Stimulated activated CD4-positive, alpha-beta T cell treated with anti-CD3 and anti-CD28 coated beads, Interleukin-2, amount 100 ng/mL, for 4 hours (primary cell): ENCODE results near the gene LGALS9.
"Not testable (repeated sequence)": the region's sequence is repeated elsewhere in the genome, so short reads cannot be mapped to it uniquely, and the experiment has no call there.

Source experiments
- DNase-seq: peaks from one replicate; pipeline ENCODE4 v3.0.0-alpha.2; 2020; ENCODE audit warnings: low read depth

LGALS9 gene

DNA sequence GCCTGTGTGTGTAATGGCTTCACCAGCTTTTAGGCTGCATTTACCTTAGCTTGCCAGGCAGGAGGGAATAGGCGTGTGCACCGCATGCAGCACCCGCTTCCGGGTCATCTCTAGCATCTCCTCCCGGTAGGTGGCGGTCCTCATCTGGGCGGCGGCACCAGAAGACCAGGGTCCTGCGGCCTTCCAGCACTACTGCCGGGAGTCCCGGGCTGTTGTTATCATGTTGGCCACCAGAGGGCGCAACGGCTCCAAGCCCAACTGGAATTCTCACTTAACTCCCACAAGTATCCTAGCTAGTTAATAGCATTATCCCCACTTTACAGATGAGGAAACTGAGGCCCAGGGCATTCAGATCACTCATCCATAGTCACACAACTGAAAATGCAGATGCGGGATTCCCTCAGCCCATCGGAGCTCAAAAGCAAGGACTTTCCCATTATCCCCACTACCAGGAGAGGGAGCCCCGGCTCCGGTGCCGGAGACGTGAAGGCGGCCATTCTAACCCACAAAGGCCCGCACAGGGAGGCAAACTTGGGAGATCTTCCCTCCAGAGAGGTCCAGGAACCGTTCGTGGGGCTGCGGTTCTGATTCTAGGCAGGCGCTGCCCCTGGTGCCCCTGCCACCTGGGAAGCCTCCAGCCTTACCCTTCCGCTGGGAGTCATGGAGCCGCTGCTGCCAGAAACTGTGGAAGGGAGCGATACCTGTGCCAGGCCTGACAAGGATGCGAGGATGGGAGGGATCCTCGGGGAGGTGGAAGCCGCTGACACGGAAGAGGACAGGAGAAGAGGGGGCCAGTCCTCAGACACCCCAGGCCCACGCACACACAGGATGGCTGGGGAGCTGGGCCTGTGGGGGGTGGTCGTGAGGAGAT lies 23.9 kb downstream of the LGALS9 start:
- peak; percentile 31 for DNase-seq

- DNase-seq, result not testable (repeated sequence)
These were observed 24.6 kb downstream of the LGALS9 start for GRCh38 chr17:27655525-27656111.

DNA sequence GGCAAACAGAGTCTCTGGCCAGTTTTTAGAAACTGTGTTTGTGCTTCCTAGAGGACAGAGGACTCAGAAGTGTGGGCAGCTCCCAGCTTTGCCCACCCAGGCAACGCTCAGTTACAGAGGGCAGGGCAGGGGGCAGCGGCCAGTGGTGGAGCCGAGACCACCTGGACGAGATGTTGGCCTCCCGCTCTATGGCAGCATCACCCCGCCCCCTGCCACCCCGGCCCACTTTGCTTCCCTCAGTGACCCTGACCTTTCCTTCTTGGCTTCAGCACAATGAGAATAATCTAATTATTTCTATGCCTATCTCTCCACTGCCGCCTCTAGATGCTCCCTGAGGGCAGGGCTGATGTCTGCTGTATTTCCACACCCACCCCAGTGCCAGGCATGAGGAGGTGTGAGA lies 25.6 kb downstream of the LGALS9 start:
- not testable (repeated sequence) for DNase-seq

DNA sequence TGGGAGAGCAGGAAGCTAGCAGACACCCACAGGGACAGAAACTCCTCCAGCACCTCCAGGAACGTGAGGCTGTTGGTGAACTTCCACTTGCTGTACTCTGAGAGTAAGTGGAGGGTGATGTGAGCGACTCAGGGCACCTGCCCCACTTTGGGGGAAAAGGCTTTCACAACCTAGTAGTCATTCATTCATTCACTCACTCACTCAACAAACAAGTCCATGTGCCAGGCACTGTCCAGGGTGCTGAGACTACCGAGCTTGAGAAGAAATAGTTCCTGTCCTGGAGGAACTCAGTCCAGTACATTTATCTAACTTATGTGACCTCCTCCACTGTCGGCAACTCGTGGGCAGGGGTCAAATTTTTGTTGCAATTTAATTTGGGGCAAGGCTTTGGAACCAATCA lies 26.6 kb downstream of the LGALS9 start:
- DNase-seq, result no peak

DNA sequence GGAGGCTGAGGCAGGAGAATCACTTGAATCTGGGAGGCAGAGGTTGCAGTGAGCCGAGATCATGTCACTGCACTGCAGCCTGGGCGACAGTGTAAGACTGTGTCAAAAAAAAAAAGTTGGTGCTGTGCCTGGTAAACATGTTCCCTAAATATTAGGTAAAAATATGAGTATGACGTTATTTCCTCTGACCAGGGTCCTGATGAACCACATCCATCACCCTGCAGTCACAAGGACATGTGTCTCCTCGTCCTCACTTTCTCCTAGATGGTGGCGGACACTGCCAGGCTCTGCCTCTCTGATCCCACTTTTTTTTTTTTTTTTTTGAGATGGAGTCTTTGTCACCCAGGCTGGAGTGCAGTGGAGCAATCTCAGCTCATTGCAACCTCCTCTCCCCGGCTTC lies 28.7 kb downstream of the LGALS9 start:
- DNase-seq, result no peak

DNA sequence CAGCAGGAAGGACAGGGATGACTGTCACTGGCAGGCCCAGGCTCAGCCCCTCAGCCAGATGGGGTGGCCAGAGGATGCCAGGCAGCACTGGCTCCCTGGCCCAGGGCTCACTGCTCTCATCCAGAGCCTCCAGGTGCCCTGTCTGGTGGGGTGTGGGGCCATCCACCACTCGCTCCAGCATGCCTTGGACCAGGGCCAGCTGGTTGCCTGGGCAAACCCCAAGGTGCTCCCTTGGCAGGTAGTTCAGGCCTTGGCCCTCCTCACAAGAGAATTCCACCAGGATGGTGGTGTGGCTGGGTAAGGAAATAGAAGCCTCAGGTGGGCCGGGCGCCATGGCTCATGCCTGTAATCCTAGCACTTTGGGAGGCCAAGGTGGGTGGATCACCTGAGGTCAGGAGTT lies 29.4 kb downstream of the LGALS9 start:
- no peak for DNase-seq

DNA sequence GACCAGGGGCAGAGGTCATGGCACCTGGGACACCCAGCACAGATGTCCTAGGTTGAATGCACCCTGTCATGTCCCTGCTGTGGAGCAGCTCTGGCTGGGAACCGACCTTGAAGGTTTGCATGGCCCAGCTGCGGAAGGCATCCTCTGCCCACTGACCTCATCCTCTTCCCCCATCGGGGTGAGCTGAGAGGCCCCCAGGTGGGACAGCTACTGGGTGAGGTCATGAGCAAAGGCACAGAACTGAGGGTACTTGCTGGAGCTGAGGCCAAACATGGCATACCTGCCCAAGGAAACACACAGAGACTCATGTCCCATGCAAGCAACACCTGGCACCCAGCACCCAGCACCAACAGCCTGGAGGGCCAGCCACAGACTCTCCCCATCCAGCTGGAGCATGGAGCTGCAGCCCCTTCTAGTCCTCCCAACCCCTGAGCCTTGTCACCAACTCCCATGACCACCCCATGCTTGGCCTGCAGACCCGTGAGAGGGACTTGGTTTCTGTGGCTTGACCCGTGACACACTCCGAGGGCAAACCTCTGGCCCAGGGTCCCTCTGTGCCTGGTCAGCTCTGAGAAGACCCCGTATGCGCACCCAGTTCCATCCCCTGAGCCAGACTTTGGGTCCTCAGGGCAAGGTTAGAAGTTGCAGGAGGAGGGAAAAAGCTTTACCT lies 33.1 kb downstream of the LGALS9 start:
- no peak for DNase-seq

- no peak for DNase-seq
These were observed 33.6 kb downstream of the LGALS9 start for GRCh38 chr17:27664606-27664965.

DNA sequence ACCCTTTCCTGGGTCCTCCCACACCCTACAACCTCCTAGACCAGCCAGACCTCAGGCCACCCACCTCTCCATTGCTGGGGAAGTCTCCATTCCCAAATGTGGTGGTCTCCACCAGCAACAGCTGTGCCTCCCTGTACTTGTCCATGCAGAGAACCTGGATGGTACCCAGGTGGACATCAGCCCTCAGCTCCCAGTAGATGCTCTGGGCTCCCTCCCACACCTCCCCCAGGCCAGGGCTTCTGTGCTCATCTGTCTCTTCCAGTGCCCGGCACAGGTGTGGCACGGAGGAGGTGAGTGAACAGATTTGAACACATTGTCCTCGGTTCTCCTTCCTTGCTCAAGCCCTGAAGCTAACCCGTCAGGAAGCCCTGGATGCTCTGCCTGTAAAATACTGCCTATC lies 34.6 kb downstream of the LGALS9 start:
- DNase-seq, result no peak

GRCh38 chr17:27666270-27666669 lies 35.3 kb downstream of the LGALS9 start:
- not testable (repeated sequence) for DNase-seq

GRCh38 chr17:27666831-27667560 lies 36.0 kb downstream of the LGALS9 start:
- DNase-seq, result no peak

- no peak for DNase-seq
These were observed 36.9 kb downstream of the LGALS9 start for GRCh38 chr17:27667656-27668487.

- DNase-seq, result no peak
These were observed 37.5 kb downstream of the LGALS9 start for GRCh38 chr17:27668488-27668823.

GRCh38 chr17:27669136-27669535 lies 38.1 kb downstream of the LGALS9 start:
- DNase-seq, result no peak

DNA sequence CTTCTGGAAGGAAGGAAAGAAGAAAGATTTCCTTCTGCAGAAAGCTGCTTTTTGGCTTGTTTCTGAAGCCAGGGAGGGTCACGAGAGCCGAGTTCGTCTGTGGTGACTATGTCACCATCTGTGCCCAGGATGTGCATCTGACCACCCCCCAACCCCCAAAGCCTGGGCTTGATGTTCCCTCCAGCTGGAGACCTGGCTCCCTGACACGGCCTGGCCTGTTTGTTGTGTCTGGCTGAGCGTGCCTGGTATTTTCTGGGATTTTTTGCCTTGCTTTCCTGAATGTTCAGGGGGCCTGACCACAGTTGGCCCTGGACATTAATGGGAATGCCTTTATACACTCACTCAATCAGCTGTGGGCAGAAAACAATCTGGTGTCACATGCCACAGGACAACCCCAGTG lies 38.9 kb downstream of the LGALS9 start:
- DNase-seq, result no peak

- DNase-seq, result no peak
These were observed 40.0 kb downstream of the LGALS9 start for GRCh38 chr17:27670791-27671590.

DNA sequence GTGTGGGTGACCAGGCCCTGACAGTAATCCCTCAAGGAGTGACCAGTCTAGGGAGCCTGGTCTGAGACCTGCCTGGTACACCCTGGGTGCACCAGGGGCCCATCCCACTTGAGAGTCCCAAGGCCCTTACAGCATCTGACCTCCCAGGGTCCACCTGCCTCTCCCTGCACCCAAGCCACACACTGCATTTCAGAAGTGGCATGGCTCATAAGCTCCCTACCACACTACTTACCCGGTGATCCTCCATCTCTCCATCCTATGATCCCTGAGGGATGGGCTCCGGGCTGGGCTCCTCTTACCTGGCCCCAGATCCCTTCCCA lies 40.6 kb downstream of the LGALS9 start:
- no peak for DNase-seq

- not testable (repeated sequence) for DNase-seq
These were observed 41.0 kb downstream of the LGALS9 start for GRCh38 chr17:27671977-27672480.

DNA sequence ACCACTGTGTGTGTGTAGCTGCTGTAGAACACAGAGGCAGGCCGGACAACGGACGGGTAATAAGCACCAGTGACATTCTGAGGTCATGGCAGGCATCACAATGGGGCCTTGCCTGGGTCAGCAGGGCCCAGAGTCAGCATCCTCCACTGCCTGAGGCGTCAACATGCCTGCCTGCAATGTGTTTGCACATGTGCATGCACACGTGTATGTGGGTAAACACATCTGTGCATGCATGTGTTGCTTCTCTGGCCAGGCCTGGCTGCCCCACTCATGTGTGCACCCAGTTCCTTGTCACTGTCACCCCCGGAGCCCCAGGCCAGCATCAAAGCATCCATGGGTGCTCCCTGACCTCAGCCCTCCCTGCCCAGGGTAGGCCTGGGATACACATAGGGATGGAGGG lies 43.3 kb downstream of the LGALS9 start:
- no peak for DNase-seq

- no peak for DNase-seq
These were observed 46.2 kb downstream of the LGALS9 start for GRCh38 chr17:27677191-27677590.

- not testable (repeated sequence) for DNase-seq
These were observed 55.3 kb downstream of the LGALS9 start for GRCh38 chr17:27686322-27686721.
